HFF-Myc (cell line): Measurements from ENCODE around the gene WNT9A.
"Not testable (repeated sequence)": the region's sequence is repeated elsewhere in the genome, so short reads cannot be mapped to it uniquely, and the experiment has no call there.

Experiments
- DNase-seq: peaks from one replicate; pipeline ENCODE4 v3.0.0-alpha.2; 2011; ENCODE audit warnings: low read depth; ENCODE audit errors: extremely low read depth
- H3K4me3 ChIP-seq: replicated peaks from 2 replicates; pipeline ENCODE4 v1.5.1; 2011; ENCODE audit warnings: low read depth, mild to moderate bottlenecking, control low read depth, low read length
- TF ChIP-seq, protein P1 (sequence below): IDR thresholded peaks from 2 replicates; pipeline ENCODE4 v1.5.1; 2012; ENCODE audit warnings: mild to moderate bottlenecking, low read depth, low read length, control low read depth; ENCODE audit errors: missing control alignments

Gene WNT9A

DNA sequence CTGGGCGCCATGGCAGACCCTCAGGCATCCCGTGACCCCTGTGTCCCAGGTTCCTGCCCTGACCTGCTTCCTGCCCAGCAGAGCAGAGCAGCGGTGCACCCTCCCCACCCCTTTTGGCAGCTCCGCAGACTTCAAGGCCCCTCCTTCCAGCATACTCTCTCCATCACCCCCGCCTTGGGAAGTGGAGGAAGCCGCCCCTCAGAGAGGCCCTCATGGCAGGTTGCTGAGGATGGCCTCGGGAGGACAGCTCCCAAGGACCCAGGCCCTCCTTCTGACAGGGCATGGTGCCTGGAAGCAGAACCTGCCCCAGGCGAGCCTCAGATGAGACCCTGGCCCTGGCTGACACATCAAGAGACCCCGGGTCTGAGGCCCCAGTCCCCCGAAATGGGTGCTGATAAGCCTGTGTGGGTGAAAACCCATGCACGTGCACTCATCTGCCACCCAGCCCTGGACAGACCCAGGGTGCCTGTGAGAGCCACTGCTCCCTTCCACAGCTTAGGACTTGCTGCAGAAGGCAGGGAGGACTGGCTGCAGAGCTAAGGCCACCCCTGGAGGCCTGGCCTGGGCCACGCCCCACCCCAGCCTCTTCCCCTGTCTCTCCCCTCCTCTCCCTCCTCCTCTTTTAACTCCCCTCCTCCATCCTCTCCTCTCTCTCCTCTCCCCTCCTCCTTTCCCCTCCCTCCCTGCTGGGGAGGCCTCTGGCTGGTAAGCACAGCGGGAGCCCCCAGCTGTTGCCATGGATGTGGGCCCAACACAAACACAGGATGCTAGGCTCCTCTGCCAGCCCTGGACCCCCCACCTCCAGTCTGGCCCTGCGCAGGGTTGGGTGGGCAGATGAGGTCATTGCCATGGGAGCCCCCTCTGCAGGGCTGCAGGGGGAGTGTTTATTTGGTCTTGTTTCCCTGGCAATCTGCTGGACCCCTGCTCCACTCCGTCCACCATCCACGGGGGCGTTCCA is 33.7 kb downstream of the WNT9A start:
- H3K4me3 ChIP-seq = no peak overlapping the region
- no peak for DNase-seq
- TF ChIP-seq, protein P1, sequence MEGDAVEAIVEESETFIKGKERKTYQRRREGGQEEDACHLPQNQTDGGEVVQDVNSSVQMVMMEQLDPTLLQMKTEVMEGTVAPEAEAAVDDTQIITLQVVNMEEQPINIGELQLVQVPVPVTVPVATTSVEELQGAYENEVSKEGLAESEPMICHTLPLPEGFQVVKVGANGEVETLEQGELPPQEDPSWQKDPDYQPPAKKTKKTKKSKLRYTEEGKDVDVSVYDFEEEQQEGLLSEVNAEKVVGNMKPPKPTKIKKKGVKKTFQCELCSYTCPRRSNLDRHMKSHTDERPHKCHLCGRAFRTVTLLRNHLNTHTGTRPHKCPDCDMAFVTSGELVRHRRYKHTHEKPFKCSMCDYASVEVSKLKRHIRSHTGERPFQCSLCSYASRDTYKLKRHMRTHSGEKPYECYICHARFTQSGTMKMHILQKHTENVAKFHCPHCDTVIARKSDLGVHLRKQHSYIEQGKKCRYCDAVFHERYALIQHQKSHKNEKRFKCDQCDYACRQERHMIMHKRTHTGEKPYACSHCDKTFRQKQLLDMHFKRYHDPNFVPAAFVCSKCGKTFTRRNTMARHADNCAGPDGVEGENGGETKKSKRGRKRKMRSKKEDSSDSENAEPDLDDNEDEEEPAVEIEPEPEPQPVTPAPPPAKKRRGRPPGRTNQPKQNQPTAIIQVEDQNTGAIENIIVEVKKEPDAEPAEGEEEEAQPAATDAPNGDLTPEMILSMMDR = no peak

DNA sequence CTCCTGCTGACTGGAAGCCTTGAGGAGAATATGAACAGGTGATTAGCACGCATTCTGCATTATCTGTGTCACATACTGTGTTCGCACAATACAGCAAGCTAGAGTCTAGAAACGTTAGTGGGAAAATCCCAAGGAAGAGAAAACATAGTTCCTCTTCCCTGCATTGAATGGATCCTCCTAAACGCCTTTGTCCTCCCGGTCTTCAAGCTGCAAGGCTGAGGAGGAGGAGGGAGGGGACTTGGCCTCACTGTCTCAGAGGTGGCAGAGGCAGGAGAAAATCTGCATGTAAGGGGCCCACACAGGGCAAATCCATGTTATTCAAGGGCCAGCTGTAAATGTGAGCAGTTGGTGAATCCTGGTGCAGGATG is 34.4 kb downstream of the WNT9A start:
- H3K4me3 ChIP-seq = no peak overlapping the region
- TF ChIP-seq, protein P1 = no peak
- DNase-seq = no peak

DNA sequence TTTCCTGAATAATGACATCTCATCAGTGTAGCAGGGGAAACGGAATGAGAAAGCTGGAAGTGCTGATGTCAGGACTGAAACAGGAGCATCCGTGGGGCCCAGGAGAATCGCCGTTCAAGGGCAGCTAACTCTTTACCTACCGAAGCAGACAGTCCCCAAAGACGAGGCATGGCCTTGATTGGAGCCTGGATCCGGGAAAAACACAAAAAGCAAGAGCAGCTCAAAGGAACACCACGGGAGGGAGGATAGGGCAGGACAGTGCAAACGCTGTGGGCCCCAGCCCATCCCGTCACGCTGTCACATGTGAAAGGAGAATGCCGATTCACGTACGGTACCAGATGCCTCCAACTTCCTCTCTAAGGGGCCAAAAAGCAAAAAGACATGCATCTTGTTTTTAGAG is 34.9 kb downstream of the WNT9A start:
- no peak overlapping the region for H3K4me3 ChIP-seq
- TF ChIP-seq, protein P1 = no peak
- DNase-seq = no peak

DNA sequence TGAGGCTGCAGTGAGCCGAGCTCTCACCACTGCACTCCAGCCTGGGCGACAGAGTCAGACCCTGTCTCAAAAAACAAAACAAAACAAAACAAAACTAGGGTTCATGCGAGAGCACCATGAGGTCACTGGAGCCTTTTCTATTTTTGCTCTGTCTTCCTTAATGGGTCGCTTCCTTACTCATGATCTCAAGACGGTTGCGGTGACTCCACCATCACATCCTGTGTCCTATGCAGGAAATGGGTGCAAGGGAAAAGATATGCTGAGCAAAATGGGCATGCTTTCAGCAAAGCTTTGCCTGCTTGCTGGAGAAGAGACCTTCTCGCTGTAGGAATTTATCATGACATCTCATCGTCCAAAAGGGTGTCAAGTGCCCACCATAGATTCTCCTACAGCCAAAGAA is 36.4 kb downstream of the WNT9A start:
- DNase-seq = no peak
- no peak overlapping the region for H3K4me3 ChIP-seq
- TF ChIP-seq, protein P1 = no peak

DNA sequence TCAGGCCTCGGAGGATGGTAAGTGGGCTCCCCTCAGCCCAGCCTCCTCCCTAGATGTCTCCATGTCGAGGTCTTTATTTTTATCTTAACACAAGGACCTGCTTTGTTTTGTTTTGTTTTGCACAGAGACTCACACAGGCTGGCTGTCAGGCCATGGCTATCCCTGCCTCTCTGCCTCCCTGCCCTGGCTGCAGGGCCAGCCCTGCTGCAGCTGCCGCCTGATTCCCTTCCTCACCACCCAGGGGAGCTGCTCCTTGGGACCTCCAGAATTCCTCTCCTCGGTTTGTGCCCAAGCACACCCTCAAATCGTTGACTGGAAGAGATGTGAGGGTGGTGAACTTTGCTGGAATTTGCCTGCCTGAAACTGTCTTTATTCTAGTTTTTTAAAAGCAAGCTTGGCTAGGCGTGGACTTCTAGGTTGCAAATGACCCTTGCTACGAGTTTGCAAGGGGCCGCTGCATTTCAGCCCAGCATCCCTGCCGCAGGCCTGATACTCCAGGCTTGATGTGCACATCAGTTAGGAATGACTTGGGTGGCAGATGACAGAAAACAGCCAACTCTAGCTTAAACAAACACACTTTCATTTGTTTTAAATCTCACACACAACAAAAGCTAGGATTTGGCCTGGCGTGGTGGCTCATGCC is 37.1 kb downstream of the WNT9A start:
- TF ChIP-seq, protein P1 = no peak
- H3K4me3 ChIP-seq = no peak overlapping the region
- DNase-seq = no peak

DNA sequence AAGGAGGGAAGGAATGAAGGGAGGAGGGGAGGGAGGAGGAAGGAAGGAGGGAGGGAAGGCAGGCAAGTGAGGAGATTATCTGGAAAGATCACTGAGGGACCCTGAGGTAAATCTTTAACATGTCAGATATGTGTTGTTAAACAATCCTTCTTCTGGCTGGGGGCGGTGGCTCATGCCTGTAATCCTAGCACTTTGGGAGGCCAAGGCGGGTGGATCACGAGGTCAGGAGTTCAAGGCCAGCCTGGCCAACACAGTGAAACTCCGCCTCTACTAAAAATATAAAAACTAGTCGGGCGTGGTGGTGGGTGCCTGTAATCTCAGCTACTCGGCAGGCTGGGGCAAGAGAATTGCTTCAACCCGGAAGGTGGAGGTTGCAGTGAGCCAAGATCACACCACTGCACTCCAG is 37.8 kb downstream of the WNT9A start:
- not testable (repeated sequence) for H3K4me3 ChIP-seq, DNase-seq

DNA sequence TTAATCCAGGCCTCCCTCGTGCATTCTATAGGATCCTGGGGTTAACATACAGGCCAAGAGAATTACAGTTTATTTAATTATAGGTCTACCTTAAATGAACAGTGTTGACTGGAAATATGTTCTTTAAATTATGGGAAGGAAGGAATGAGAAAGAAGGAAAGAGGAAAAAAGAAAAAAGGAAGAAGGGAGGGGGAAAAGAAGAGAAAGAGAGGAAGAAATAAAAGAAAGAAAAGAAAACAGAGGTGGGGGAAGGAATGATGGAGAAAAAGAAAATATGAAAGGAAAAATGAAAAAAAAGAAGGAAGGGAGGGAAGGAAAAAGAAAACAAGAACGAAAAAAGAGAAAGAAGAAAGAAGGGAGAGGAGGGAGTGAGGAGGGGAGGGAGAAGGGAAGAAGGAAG is 38.5 kb downstream of the WNT9A start:
- no peak overlapping the region for H3K4me3 ChIP-seq
- TF ChIP-seq, protein P1 = no peak
- no peak for DNase-seq
